AG08395 (cell line): ENCODE data around the gene ARMC7.

Source experiments
- DNase-seq: peaks from one replicate; pipeline ENCODE4 v3.0.0; 2012; ENCODE audit warnings: mixed read lengths, low spot score

Gene ARMC7

DNA sequence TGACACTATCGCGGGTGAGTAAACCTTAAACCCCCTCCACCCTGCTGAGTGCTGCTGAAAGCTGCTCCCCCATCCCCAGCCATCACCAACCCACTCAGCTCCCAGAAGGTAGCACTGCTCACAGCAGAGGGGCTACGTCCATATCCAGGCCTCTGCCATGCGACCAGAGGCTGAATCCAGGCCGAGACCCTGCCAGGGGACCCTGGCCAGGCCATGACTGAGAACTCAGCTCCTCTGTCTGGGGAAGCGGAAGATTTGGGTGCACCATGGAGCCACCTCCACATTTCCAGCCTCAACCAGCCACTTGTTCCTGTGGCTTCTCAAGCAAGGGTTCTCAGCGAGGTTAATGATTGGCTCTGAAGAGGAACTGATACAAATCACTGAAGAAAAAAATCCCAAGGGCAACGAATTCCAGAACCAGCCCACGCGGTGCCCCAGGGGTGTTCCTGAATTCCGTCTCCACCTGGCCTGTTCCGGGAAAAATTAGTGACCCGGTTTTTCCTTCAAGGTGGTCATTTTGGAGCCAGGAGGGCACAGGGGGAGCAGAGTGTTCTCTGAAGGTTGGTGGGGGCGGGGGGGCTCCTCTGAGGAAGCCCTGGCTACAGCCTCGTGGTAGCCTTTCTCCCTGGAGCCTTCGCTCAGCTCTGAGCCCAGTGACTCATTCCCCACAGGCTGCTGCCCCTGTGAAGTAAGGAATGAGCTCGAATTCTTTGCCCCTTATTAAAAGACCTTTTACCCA, 31.3 kb upstream of the ARMC7 start:
- peak; percentile 88 for DNase-seq

DNA sequence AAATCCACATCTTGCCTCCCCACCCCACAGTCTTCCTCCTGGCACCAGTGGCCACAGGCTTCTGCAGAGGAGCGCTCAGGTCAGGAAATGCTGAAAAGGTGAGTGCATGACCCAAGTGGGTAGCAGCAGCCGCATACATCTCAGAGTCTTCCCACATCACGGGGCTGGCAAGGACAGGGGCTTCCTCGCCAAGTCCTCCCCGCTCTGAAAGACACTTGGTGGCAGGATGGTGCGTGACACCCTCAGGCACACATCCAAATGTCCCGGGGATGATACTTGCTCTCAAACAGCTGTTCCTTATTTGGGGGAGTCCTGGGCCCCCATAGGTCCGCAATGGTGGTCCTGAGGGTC, 30.8 kb upstream of the ARMC7 start:
- DNase-seq: no peak

DNA sequence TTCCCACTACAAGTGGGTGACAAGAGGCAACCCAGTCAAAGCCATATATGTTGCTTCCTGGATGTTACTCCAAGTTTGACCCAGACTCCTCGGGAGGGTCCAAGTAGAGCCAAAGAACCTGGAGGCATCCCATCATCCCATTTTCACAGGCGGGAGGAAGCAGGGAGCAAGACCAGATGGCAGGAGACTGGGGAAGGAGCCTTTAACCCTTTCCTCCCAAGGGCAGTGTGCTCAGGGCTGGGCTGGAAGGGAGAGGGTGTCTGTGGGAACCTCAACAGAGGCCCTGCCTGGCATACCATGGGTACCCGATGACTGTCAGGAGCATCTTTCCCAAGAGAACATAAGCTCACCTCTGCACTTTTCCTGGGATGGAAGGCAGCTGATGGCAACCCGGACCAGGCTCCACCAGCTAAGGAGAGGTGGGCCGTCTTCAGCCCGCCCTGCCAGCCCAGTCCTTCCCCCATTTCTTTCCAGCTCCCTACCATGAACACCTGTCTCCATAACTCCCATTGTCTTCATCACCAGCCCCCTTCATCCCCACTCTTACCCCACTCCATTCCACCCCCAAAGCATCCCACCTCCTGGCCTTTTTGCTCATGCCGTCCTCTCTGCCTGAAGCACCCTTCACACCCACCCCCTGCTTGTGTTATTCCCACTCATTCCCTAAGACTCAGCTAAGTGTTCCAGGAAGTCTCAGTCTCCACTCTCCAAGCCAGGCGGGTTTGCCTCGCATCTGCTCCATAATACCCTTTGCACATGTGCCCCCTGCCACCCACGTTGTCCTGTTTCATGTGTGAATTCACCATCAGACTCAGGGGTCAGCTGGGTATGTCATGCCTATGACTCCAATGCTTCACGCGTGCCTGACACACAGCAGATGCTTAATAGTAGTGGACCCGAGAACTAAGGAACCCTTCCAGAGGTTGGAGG, 27.9 kb upstream of the ARMC7 start:
- DNase-seq: no peak

DNA sequence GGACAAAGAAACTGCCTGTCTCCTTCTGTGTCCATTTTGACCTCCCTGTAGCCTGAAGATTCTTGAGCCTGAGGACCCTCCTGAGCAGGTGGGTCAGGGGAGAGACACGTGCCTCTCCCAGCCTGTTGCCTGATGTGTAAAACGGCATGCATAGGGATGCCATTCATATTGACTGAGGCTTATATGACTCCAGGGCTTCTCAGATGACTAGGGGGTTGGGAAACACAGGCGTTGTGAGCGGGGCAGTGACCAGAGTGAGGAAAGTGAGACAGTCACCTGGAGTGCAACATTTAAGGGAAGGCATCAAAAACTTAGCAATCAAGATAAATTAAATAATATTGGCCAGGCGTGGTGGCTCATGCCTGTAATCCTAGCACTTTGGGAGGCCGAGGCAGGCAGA, 27.1 kb upstream of the ARMC7 start:
- DNase-seq: no peak

DNA sequence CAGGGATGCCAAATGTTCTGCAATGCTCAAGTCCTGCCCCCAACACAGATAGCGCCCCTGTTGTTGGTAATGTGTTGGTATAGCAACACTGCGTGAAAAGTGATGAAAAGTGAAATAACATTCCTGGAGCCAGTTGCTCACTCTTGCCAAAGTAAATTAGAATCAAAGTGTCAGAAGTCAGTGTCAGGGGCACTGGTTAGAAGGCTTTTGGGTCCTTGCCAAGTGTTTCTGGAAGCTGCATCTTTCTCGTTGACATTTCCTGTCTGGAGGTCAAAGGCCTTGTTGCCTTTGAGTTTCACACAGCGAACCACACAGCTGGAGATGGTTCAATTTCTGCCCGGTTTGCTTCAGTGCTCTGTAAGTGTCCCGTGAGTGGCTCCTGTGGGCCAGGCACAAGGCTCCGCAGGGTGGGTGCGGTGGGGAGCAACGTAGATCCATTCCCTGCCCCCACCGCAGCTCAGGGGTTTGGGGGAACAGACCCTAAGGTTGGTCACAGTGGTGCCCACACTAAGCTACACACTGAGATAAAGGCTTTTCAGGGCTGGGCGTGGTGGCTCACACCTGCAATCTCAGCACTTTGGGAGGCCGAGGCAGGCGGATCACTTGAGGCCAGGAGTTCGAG, 25.6 kb upstream of the ARMC7 start:
- DNase-seq: no peak

DNA sequence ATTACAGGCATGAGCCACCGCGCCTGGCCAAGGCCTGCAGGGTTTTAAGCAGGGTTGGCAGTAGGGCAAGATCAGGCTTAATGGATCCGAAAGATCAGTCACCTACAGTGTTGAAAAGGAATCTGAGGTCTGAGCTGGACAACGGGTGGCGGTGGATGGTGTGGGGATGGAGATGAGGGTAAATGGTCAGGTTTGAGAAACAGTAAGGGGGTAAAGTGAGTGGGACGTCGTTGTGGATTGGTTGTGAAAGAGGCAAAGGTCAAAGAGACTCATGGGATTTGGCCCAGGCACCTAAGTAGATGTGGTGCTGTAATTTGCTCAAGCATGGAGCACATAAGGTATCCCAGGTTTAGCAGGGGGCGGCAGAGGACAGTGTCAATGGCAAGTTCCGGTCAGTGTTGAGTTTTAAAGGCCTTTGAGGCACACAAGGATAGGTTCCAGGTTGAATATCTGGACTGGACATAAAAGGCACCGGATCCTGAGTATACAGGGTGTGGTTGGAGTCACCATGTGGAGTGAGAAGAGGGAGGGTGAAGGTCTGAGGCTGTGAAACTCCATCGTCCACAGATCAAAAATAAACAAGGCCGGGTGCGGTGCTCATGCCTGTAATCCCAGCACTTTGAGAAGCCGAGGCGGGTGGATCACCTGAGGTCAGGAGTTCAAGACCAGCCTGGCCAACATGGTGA, 23.1 kb upstream of the ARMC7 start:
- no peak for DNase-seq

DNA sequence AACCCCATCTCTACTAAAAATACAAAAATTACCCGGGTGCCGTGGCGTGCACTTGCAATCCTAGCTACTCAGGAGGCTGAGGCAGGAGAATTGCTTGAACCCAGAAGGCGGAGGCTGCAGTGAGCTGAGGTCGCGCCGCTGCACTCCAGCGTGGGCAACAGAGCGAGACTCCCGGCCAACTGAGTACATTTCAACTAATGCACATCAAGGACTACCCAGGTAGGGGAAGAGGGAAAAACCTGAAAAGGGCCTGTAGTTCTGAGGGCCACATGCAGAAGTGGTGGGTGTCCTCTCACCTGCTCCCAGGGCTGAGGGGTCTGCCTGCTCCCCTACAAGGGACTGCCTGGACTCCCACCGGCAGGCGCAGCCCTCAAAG, 22.6 kb upstream of the ARMC7 start:
- DNase-seq: no peak

DNA sequence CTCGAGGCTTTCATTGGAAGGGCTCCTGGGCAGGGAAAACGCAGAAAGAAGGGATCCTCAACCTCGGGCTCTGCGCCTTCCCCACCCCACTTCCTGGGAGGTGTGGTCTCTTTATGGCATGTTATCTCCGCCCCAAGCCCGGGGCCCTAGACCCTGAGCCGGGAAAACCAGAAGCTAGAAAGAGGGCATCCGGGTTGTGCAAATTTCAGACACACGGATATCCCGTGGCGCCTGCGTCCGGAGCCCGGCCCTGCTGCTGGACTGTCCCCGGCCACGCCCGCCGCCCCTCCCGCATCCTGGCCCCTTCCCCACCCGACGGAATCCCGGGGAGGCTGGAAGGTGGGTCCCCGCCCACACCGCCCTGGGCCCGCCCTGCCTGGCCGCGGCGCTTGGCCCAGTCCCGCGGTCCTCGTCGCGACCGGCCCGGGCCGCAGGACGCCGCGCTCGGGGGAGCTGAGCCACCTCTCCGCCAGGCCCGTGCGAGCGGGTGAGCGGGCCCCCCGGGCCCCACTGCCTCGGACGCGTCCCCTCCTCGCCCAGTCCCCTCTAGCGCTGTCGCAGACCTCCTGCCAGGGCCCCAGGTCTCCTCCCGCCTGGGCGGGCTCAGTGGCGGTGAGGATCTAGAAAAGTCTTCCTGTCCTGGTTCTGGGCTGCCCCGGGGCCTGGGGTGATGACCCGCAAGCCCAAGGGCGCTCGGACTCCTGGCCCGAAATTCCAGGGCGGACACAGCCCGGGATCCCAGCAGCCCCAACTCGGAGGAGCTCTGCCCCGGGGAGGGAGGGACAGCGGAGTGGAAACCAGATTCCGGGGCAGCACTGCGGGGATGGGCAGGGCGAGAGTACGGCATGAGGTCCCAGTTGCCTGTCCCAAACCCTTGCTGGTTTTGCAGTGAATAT, 22.0 kb upstream of the ARMC7 start, which contains the start of gene SLC16A5:
Gene SLC16A5, plus strand, starts transcription at position 397 of the 896 bp plus-strand sequence. CDS start 5,683 bp downstream, outside the sequence.
- peak; percentile 89 for DNase-seq

DNA sequence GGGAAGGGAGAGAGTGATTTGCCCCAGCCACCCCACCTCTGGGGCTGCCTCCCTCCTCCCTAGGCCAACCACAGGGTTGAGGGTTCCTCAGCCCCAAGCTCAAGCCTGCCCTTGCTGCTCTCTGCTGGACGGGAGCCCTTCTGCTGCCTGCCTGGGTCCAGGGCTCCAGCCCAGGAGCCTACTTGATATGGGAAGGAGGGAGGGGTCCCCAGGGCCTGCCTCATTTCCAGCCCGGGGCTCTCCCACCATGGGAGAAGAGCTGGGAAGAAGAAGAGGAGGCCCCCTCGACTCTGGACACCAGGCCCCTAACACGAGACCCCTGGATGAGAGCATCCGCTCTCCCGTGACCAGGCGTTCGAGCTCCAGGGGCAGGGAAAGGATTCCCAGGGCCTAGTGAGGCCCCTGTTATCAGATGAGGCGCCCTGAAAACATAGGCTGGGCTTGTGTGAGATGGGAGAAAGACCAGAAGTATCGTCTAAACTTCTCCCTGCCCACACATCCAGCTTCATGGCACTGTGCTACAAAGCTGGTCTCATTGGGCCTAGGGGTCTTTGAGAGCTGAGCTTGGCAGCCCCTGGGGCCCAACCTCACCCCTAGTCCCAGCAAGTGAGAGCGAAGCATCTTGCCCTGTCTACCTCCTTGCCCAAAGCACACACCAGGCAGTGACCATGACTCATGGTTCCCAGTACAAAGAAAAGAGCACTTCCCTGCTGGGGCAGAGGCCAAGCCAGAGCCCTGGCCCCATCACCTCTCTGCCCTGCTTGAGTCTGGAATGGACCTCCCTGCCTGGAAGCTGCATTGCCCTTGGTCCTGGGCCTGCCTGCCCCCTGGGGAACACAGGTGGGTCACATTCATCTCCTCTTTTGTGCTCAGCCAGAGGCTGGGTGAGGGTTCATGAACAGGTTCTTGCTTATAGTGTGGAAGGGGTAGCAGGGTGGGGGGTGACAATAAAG, 21.0 kb upstream of the ARMC7 start:
- peak; percentile 56 for DNase-seq

DNA sequence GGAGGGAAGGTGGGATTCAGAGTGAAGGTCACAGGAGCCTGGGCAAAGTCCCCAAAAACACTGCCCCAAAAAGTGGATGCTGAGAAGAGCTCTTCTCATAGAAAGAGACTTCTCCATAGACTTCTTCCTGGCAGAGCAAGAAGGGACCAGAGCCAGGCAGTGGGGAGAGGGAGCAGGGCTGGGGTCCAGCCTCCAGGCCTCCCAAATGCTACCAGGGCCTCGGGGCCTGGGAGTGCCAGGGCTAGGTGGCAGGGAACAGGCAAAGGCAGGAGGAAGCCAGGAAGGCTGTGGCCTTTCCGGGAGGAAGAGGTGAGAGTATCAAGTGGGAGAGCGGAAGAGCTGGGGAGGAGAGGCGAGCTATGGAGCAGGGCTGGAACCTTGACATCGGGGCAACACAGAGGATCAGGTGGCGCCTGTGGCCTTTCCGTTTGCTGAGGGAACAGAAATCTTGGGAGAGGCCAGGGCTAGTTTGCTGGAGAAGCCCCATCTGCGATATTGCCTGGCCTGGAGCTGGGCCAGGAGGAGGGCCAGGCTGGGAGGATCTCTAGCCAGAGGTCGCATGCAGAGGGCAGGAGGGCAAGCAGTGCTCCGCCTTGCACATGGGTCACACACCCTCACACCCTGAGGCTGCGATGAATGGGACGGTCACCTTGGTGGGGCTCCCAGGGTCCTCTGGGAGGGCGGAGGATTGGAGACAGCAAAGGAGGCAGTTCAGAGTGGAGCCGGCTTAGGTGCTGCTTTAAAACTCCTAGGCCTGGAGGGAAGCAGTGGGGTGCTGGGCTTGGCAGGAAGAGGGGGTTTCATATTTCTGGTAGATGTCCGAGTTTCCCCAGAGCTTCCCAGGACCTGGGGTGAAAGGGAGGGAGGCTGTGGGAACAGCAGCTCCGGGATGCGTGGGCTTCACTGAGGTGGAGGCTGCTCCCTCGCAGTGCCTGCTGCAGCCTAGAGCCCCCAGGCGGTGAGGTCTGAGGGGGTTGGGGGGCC, 18.6 kb upstream of the ARMC7 start:
- no peak for DNase-seq

DNA sequence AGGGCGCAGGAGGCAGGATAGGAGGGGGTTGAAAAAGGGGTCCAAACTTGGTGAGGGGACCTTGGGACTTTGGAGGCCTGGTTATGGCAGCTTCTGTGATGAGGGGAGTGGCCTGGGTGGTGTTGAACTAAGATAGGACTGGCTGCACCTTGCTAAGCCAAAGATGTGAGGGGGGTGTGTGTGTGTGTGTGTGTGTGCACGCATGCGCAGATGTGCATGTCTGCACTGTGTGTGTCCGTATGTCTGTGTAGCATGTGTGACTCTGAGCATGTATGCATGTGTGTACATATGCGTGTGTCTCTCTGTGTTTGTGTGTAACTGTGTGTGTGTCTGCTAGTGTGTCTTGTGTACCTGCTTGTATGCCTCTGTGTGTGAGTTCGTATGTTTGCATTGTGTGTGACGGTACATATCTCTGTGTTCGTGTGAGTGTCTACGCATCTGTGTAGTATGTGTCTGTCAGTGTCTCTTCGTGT, 17.9 kb upstream of the ARMC7 start:
- DNase-seq: no peak

DNA sequence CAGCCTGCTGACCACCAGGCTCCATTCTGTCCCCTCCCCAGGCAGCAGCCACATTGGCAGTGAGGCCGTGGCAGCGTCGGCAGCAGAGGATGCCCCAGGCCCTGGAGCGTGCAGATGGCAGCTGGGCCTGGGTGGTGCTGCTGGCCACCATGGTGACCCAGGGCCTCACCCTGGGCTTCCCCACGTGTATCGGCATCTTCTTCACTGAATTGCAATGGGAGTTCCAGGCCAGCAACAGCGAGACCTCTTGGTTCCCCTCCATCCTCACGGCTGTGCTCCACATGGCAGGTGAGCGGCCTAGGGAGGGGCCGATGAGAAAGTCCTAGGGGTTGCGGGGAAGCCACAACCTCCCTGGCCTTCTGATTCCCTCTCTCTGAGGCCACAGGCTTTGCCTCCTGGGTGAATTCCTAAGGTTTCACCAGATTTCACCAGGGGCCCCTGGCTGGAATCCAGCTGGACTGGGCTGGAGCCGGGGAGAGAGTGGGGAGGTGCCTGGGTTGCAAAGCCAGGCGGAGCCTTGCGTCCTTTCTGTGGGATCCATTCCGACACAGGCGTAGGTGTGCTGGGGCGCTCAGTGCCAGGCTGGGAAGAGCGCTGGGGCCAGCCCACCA, 16.1 kb upstream of the ARMC7 start:
- DNase-seq: no peak

DNA sequence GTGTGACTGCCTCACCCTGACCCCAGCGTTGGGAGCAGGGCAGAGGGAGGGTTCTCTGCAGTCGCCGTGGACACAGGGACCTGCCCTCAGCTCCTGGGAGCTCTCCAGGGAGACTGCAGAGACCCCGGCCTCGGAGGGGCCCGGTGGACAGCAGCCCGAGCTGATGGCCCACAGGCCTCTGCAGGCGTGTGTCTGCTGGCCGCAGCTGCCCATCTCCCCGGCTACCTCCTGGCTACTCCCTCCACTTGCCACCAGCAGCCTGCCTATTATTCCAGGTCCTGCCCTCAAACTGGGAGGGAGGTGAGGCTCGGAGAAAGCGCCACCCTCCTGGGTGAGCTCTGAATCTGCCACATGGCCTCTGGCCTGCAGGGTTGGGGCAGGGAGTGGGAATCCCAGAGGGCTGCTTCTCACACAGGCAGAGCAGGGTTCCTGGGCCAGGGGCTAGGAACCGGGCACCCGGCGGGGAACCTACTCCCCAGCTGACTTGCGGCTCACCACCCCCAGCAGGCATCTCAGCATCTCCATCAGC, 14.8 kb upstream of the ARMC7 start:
- DNase-seq: no peak

DNA sequence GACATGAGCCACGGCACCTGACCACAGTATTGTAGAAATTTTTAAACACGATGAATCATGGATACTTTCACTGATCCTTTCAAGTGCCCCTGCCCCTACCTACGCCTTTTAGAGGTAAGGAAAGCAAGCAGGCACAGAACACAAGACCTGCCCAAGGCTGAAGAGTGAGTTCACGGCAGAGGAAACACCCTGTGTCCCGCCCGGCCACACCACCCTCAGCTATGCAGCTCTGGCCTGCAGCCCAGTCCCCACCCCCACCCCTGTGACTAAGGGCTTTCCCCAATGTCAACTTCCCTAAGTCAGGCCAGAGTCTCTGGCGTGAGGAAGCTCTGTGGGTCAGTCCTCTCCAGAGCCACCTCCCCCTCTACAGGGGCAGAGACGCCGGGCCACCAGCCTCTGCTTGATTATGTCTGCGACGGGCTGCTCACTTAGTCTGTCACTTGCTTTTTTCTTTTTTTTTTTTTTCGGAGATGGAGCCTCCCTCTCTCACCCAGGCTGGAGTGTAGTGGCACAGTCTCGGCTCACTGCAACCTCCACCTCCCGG, 13.6 kb upstream of the ARMC7 start:
- DNase-seq: peak; percentile 78

DNA sequence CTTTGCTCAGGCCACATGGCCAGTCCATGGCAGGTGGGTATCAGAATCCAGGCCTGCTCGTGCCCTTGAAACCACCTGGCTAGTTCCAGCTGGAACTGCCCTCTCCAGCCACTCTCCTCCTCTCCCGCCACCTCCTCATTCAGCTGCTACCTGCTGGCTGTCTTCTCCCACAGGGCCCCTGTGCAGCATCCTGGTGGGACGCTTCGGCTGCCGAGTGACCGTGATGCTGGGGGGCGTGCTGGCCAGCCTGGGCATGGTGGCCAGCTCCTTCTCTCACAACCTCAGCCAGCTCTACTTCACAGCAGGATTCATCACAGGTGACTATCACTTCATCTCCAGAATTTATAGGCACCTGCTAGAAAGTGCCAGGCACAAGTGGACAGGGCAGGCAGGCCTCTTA, 11.9 kb upstream of the ARMC7 start:
- no peak for DNase-seq

DNA sequence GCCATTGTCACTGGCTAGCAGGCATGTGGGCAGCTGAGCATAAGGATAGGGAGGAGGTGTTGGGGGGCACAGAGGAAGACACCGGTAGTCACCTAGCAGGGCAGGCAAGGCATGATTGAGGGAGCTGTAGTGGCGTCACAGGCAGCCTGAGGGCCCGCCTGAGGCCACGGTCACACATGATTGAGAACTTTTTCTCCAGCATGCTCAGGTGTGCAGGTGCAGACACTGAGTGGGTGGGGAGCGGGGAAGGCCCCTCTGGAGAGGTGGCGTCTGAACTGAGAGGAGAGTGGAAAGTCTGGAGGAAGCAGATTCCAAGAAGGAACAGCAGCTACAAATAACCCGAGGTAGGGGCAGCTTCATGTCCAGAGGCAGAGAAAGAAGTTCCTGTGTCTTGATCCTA, 10.9 kb upstream of the ARMC7 start:
- DNase-seq: no peak

DNA sequence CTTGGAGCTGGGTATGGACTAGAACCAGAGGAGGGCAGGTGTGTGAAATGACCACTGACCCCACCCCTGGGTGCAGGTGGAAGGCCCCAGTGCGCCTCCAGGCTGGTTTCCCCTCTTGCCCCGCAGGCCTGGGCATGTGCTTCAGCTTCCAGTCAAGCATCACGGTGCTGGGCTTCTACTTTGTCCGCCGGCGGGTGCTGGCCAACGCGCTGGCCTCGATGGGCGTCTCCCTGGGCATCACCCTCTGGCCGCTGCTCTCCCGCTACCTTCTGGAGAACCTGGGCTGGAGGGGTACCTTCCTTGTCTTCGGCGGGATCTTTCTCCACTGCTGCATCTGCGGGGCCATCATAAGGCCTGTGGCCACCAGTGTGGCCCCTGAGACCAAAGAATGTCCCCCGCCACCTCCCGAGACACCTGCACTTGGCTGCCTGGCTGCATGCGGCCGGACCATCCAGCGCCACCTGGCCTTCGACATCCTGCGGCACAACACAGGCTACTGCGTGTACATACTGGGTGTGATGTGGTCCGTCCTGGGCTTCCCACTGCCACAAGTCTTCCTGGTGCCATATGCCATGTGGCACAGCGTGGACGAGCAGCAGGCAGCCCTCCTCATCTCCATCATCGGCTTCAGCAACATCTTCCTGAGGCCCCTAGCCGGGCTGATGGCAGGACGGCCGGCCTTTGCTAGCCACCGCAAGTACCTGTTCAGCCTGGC, 9.7 kb upstream of the ARMC7 start:
- no peak for DNase-seq
